ENCODE measurements around the gene STAM2. TPM values are rescaled to one million over a fixed set of nuclear protein-coding genes. Genes with fewer than 3 reads are reported as not detected.
"Not testable (repeated sequence)": the region's sequence is repeated elsewhere in the genome, so short reads cannot be mapped to it uniquely, and the experiment has no call there.

Gene STAM2
- polyA plus RNA-seq, 2 of the 4 experiments (the other 2 are of a cell fraction): 13.8 to 34.5 TPM

DNA sequence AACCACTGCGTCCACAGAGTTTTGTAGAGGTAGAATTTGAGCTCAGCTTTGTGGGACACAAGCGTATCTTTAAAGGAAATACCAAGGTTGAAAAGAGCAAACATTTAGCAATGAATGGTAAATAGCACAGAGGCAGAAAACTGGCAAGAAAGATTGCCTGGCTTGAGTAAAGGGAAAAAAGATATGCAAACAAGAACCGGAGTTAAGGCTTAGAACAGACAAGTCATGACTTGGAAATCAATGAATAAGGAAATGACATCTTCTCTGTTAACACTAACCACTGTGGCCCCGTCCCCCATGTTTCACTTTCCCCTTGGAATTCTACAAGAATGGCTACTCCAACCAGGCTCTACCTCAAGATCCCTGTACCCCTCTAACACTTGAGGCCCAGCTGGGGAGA is 3.8 kb downstream of the STAM2 start:
- Histone ChIP-seq H3K9me3 (no peaks in the 10 kb centered on the region), H3K4me1 (peaks cover 63% of the 10 kb centered on the region), H3K4me3 (peak overlapping the region; percentile 22; the same call in 2 of the 3 replicates), H3K4me2 (peak overlapping the region; percentile 71), H3K27ac (peak overlapping the region; percentile 68 to 81)
- TF ChIP-seq GATA3 (IDR thresholded peaks at IDR 0.05; ENCODE audit: borderline replicate concordance): 0 out of 2 replicates have a peak, but pooled peaks have one; percentile 54
- TF ChIP-seq SMC3 (IDR thresholded peaks at IDR 0.05): peak; percentile 20; the same call in 1 of the 3 replicates
- TF ChIP-seq, protein P1, sequence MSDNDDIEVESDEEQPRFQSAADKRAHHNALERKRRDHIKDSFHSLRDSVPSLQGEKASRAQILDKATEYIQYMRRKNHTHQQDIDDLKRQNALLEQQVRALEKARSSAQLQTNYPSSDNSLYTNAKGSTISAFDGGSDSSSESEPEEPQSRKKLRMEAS (IDR thresholded peaks at IDR 0.05): 0 out of 2 replicates have a peak, but pooled peaks have one; percentile 23
- TF ChIP-seq HOXB13 (CRISPR knock-in tag; IDR thresholded peaks at IDR 0.05; ENCODE audit: low read depth): no peak
- TF ChIP-seq KDM5A (IDR thresholded peaks at IDR 0.05): no peak
- TF ChIP-seq RARB (CRISPR knock-in tag; IDR thresholded peaks at IDR 0.05): no peak
- TF ChIP-seq, protein P2, sequence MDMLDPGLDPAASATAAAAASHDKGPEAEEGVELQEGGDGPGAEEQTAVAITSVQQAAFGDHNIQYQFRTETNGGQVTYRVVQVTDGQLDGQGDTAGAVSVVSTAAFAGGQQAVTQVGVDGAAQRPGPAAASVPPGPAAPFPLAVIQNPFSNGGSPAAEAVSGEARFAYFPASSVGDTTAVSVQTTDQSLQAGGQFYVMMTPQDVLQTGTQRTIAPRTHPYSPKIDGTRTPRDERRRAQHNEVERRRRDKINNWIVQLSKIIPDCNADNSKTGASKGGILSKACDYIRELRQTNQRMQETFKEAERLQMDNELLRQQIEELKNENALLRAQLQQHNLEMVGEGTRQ (IDR thresholded peaks at IDR 0.05): no peak
- TF ChIP-seq HOXB5 (CRISPR knock-in tag; IDR thresholded peaks at IDR 0.05): no peak
- TF ChIP-seq FOXS1 (CRISPR knock-in tag; IDR thresholded peaks at IDR 0.05): 0 out of 2 replicates have a peak, but pooled peaks have one; percentile 28
- TF ChIP-seq CEBPB (IDR thresholded peaks at IDR 0.05): peak in 1 of 2 experiments; percentile 82; a peak in 2 of 4 replicates
- TF ChIP-seq EHMT2 (IDR thresholded peaks at IDR 0.05; ENCODE audit: low read depth): 0 out of 2 replicates have a peak, but pooled peaks have one; percentile 51
- ATAC-seq (peak in 1 of 2 experiments; percentile 17; a peak in 3 of 6 replicates), FAIRE-seq (no peak), DNase-seq (ENCODE audit: low read depth in 1 of 2, low spot score in 1 of 2) (peak in 1 of 2 experiments; percentile 82)
- ChIA-PET POLR2A (no interaction called here), CTCF (interaction anchor here (0.6 to 6.4 kb wide), 3 partner anchors 15 to 464 kb away, joined by 3 to 41 read pairs (median 8); no protein-coding TSS in a partner anchor)
- WGBS (ENCODE audit: missing lambda C conversion rate): 3% methylated on average over 4 of the region's 4 CpGs

DNA sequence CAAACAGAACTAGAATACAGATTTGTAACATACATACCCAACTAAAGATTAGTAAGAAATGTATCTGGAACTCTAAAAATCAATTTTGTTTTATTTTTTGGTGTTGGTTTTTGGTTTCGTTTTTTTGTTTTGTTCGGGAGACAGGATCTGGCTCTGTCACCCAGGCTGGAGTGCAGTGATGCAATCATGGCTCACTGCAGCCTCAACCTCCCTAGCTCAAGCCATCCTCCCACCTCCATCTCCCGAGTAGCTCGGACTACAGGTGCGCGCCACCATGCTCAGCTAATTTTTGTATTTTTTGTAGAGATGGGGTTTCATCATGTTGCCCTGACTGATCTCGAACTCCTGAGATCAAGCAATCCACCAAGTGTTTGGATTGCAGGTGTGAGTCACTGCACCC is 6.4 kb downstream of the STAM2 start:
- Histone ChIP-seq H3K27ac (peak overlapping the region in 1 of 2 experiments; percentile 71; a peak in 3 of 6 replicates), H3K4me1 (peaks cover 70% of the 10 kb centered on the region), H3K4me2 (peak overlapping the region; percentile 60)
- ATAC-seq; POLR2A ChIA-PET; H3K4me3 ChIP-seq; H3K9me3 ChIP-seq; DNase-seq (ENCODE audit: low read depth in 1 of 2, low spot score in 1 of 2); FAIRE-seq; TF ChIP-seq FOSL2 (IDR thresholded peaks at IDR 0.05): not testable (repeated sequence)
- TF ChIP-seq CEBPB (IDR thresholded peaks at IDR 0.05) (peak; percentile 56 to 71; a peak in 3 of 4 replicates), FOSL2 (CRISPR knock-in tag; IDR thresholded peaks at IDR 0.05) (peak; percentile 28; the same call in 1 of the 2 replicates)
- CTCF ChIA-PET: interaction anchor here (6.4 kb wide), 1 partner anchor 132 kb away, joined by 41 read pairs; no protein-coding TSS in a partner anchor
- 59% methylated on average over 7 of the region's 7 CpGs for WGBS (ENCODE audit: missing lambda C conversion rate)

DNA sequence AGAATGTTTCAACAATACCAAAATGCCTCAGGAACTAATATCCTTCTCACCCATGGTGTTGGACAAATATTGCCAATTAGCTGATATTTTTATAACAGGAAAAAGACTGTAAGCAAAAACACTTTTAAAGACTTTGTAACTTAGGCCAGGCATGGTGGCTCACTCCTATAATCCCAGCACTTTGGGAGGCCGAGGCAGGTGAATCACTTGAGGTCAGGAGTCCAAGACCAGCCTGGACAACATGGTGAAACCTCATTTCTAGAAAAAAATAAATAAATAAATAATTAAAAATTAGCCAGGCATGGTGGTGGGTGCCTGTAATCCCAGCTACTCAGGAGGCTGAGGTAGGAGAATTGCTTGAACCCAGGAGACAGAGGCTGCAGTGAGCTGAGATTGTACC is 8.1 kb downstream of the STAM2 start:
- H3K4me3 ChIP-seq; FAIRE-seq; DNase-seq (ENCODE audit: low read depth in 1 of 2, low spot score in 1 of 2); ATAC-seq; POLR2A ChIA-PET; H3K9me3 ChIP-seq: not testable (repeated sequence)
- CTCF ChIA-PET: interaction anchor here (0.6 to 6.4 kb wide), 6 partner anchors 8 to 560 kb away, joined by 3 to 41 read pairs (median 4); partner anchors contain the start of genes PRPF40A and STAM2
- H3K27ac ChIP-seq: 0 out of 6 replicates have a peak overlapping the region, but pooled peaks of 1 of the 2 experiments have one; percentile 2
- 50% methylated on average over 1 of the region's 1 CpG for WGBS (ENCODE audit: missing lambda C conversion rate)
- H3K4me2 ChIP-seq: peak overlapping the region; percentile 17; the same call in 1 of the 3 replicates
- peaks cover 60% of the 10 kb centered on the region for H3K4me1 ChIP-seq

DNA sequence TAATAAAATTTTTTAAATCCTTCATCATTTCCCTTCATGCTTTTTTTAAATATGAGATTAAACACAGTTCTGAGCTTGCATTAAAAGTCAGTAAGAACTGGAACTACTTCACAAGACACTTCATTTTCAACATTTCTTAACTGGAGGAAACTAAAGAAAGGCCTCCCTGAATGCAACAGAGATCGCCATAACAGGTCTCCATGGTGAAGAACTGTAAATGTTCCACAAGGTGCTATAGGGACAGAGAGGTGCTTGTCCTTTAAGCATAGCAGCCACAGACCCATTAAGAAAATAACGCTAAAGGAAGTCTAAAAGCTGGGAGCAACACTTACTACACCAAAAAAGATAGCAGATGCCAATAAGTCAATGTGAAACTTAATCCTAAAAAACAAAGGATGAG is 8.5 kb downstream of the STAM2 start:
- no peak for ATAC-seq
- H3K27ac ChIP-seq: 0 out of 6 replicates have a peak overlapping the region, but pooled peaks of 1 of the 2 experiments have one; percentile 2
- 73% methylated on average over 2 of the region's 2 CpGs for WGBS (ENCODE audit: missing lambda C conversion rate)
- ChIA-PET CTCF (interaction anchor here (0.6 to 6.4 kb wide), 5 partner anchors 8 to 550 kb away, joined by 3 to 41 read pairs (median 4); partner anchors contain the start of genes PRPF40A and STAM2), POLR2A (no interaction called here)
- no peak for FAIRE-seq
- H3K4me1 ChIP-seq: peaks cover 56% of the 10 kb centered on the region
- no peak for TF ChIP-seq TP53 (CRISPR knock-in tag; IDR thresholded peaks at IDR 0.05)
- TF ChIP-seq, protein P3, sequence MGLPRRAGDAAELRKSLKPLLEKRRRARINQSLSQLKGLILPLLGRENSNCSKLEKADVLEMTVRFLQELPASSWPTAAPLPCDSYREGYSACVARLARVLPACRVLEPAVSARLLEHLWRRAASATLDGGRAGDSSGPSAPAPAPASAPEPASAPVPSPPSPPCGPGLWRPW (IDR thresholded peaks at IDR 0.05): no peak
- no peak overlapping the region for H3K4me3 ChIP-seq
- H3K4me2 ChIP-seq: peak overlapping the region; percentile 17; the same call in 1 of the 3 replicates
- no peak for DNase-seq (ENCODE audit: low read depth in 1 of 2, low spot score in 1 of 2)
- H3K9me3 ChIP-seq: no peaks in the 10 kb centered on the region
